ENCODE measurements around the gene PKN2.

Gene PKN2

DNA sequence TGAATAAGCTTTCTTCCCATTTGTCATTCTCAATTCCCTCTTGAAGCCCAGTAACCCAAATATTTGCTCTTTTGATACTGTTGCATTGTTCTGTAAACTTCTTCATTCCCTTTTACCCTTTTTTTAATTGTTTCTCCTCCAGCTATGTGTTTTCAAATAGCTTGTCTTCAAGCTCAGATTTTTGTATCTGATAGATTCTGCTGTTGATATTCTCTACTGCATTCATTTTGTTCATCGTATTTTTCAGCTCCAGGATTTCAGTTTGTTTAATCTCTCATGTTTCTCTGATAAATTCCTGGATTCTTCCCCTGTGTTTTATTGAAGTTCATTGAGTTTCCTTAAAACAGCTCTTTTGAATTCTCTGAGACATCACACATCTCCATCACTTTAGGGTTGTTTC is 51.8 kb downstream of the PKN2 start:
- no peak overlapping the region for H3K4me3 ChIP-seq (ENCODE audit: low read depth, low read length)
- TF ChIP-seq MYC (IDR thresholded peaks at IDR 0.05; ENCODE audit: low read depth, low read length), result no peak
- no peak for TF ChIP-seq POLR2A (IDR thresholded peaks at IDR 0.05; ENCODE audit: extremely low read depth, insufficient read length)
- TF ChIP-seq, protein P1, sequence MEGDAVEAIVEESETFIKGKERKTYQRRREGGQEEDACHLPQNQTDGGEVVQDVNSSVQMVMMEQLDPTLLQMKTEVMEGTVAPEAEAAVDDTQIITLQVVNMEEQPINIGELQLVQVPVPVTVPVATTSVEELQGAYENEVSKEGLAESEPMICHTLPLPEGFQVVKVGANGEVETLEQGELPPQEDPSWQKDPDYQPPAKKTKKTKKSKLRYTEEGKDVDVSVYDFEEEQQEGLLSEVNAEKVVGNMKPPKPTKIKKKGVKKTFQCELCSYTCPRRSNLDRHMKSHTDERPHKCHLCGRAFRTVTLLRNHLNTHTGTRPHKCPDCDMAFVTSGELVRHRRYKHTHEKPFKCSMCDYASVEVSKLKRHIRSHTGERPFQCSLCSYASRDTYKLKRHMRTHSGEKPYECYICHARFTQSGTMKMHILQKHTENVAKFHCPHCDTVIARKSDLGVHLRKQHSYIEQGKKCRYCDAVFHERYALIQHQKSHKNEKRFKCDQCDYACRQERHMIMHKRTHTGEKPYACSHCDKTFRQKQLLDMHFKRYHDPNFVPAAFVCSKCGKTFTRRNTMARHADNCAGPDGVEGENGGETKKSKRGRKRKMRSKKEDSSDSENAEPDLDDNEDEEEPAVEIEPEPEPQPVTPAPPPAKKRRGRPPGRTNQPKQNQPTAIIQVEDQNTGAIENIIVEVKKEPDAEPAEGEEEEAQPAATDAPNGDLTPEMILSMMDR (IDR thresholded peaks at IDR 0.05; ENCODE audit: low read depth, low read length), result no peak
- TF ChIP-seq, protein P2, sequence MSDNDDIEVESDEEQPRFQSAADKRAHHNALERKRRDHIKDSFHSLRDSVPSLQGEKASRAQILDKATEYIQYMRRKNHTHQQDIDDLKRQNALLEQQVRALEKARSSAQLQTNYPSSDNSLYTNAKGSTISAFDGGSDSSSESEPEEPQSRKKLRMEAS (IDR thresholded peaks at IDR 0.05; ENCODE audit: low read depth, low read length), result no peak
- DNase-seq (ENCODE audit: low read depth), result no peak

DNA sequence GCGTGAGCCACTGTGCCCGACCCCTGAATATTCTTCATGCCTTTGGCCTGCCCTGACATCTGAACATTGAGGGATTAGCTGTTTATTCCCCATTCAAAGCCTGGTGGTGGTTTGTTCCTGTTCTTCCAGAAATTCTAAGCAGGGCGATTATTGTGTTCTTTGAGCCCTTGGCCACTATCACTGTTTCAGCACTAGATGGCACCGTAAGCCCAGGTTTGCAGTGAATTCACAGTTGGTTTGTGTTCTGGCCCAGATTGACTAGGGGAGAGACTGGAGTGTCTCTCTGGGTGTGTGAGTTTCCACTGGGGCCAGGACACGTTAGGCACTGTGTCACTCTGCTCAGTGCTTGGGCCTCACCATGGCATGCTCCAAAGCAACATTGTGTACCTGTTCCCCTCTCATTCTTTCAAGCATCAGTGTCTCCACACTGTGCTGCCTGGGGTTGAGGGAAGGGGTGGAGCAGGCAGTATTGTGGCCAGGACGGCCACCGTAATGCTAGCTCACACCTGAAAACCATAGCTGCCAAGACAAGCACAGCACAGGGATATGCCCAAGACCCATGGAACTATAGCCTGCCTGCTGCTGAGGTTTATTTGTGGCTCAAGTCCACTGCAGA is 52.7 kb downstream of the PKN2 start:
- DNase-seq (ENCODE audit: low read depth), result peak; percentile 58
- TF ChIP-seq POLR2A (IDR thresholded peaks at IDR 0.05; ENCODE audit: extremely low read depth, insufficient read length), result no peak
- TF ChIP-seq, protein P1 (IDR thresholded peaks at IDR 0.05; ENCODE audit: low read depth, low read length), result peak; percentile 60
- no peak overlapping the region for H3K4me3 ChIP-seq (ENCODE audit: low read depth, low read length)

DNA sequence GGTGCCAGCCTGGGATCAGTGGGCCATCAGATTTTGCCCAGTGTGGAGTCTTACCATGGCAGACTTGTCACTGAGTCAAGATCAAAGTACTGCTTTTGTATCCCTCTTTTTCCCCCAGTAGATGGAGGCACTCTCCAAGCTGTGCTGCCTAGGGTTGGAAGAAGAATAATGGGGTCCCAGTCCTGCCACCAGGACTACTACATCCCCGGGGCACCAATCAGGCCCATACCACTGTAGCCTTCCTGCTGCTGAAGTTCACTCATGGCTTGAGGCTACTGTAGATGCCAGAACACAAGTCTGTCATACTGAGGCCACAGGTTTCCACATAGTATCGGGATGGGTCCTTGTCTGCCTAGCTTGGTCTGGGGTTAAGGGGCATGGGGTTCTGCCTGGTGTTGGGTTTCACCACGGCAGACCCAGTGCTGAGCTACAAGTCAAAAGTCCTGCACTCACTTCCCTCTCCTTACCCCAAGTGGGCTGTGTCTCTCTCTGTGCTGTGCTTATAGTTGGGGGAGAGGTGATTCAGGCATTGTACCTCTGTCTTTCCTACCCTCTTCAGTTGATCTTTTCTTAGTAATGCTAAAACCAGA is 53.4 kb downstream of the PKN2 start:
- no peak for DNase-seq (ENCODE audit: low read depth)
- TF ChIP-seq MYC (IDR thresholded peaks at IDR 0.05; ENCODE audit: low read depth, low read length) (no peak), POLR2A (IDR thresholded peaks at IDR 0.05; ENCODE audit: extremely low read depth, insufficient read length) (no peak)
- TF ChIP-seq, protein P1 (IDR thresholded peaks at IDR 0.05; ENCODE audit: low read depth, low read length), result no peak
- TF ChIP-seq, protein P2 (IDR thresholded peaks at IDR 0.05; ENCODE audit: low read depth, low read length), result no peak
- no peak overlapping the region for H3K4me3 ChIP-seq (ENCODE audit: low read depth, low read length)

DNA sequence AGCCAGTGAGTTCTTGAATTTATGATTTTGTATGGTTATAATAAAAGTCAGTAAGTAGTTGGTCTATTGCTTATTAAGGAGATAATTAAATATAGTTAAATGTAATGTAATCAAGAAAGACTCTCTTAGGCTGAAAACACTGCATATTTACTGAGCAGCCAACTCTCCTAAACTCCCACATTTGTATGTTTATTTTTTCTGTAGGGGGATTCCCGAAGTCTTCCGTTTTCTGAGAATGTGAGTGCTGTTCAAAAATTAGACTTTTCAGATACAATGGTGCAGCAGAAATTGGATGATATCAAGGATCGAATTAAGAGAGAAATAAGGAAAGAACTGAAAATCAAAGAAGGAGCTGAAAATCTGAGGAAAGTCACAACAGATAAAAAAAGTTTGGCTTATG is 56.7 kb downstream of the PKN2 start:
- DNase-seq (ENCODE audit: low read depth), result no peak
- no peak overlapping the region for H3K4me3 ChIP-seq (ENCODE audit: low read depth, low read length)
- no peak for TF ChIP-seq MYC (IDR thresholded peaks at IDR 0.05; ENCODE audit: low read depth, low read length)
- no peak for TF ChIP-seq POLR2A (IDR thresholded peaks at IDR 0.05; ENCODE audit: extremely low read depth, insufficient read length)
- TF ChIP-seq, protein P2 (IDR thresholded peaks at IDR 0.05; ENCODE audit: low read depth, low read length), result no peak
- TF ChIP-seq, protein P1 (IDR thresholded peaks at IDR 0.05; ENCODE audit: low read depth, low read length), result no peak

DNA sequence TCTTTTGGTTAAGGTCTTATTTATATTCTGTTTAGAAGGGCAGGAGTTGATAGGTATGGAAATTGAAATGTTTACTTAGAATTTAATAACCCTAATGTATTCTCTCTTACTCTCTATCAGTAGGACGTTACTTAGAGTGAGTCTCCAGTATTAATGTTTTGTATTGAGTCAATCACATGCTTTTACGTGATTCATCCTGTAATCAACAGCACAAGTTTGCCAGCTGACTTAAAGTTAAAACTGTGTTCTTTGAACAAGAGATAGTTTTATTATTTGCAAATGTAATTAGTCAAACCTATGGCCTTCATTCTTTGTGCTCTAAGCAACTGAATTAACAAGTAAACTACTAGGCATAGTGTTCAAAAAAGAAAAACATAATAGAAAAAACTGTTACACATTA is 57.3 kb downstream of the PKN2 start:
- no peak for DNase-seq (ENCODE audit: low read depth)
- TF ChIP-seq POLR2A (IDR thresholded peaks at IDR 0.05; ENCODE audit: extremely low read depth, insufficient read length) (no peak), MYC (IDR thresholded peaks at IDR 0.05; ENCODE audit: low read depth, low read length) (no peak)
- TF ChIP-seq, protein P2 (IDR thresholded peaks at IDR 0.05; ENCODE audit: low read depth, low read length), result no peak
- TF ChIP-seq, protein P1 (IDR thresholded peaks at IDR 0.05; ENCODE audit: low read depth, low read length), result no peak
- no peak overlapping the region for H3K4me3 ChIP-seq (ENCODE audit: low read depth, low read length)
